Activated effector memory CD4-positive, alpha-beta T cell treated with anti-CD3 and anti-CD28 coated beads, Interleukin-2, amount 50 U/mL, for 16 hours (primary cell): ENCODE data around the gene UBE2O.

ENCODE experiments used
- DNase-seq: peaks from one replicate; pipeline ENCODE4 v3.0.0-alpha.2; 2020

Gene UBE2O

DNA sequence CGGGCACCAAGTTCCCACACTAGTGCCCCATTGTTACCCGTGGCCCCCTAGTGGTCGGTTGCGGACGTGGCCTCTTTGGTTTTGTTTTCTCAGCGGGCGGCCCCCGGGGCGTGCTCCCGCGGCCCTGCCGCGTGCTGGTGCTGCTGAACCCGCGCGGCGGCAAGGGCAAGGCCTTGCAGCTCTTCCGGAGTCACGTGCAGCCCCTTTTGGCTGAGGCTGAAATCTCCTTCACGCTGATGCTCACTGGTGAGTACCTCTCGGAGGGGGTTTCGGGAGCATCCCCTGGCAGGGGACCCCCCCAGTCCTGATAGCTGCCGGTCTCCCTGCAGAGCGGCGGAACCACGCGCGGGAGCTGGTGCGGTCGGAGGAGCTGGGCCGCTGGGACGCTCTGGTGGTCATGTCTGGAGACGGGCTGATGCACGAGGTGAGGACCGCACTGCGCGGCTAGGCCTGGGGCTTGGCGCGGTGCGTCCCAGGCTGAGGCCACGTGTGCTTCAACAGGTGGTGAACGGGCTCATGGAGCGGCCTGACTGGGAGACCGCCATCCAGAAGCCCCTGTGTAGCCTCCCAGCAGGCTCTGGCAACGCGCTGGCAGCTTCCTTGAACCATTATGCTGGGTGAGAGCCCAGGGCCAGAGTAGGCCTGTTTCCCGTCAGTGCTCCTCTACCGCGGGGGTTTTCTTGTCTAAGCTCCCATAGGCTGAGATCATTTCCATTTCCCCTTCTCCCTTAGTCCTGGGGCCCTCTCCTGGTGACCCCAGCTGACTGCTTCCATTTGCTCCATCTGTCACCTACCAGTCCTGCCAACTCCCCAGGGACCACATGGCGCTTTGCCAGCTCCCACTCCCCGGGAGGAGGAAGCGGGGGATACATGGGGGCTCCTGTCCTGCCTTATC, 66.8 kb downstream of the UBE2O start:
- peak; percentile 92 for DNase-seq

DNA sequence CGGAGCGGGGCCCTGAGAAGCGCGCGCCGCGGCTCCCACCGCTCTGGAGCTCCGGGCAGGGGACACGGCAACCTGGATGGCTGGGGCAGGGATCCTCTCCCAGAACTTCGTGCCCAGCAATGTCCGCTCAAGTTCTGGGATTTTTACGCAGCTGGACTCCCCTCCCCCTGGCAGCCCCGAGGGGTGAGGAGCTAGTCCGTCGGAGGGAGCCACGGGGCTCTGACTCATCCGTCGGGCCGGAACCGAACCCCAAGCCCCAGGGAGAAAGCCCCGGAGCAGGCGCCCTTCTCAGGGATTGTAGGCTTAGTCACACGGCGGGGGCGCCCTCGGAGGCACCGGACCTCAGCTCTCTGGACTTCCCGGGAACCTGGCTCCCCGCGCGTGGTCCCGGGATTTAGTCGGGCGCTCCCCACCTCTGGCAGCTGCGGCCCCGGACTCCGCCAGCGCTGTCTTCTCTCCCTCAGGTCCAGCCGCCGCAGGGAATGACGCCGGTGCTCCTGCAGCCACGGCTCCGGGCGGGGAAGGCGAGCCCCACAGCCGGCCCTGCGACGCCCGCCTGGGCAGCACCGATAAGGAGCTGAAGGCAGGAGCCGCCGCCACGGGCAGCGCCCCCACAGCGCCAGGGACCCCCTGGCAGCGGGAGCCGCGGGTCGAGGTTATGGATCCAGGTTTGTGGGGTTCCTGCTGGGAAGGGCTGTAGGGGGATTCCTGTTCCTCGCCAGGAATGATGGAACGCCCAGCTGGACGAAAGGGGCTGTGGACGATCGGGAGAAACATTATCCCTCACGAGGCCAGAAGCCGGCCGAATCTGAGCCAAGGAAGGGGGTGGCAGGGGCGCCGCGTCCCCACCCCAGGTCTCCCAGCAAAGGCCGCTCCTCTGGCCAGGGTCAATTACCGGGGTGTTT, 67.7 kb downstream of the UBE2O start:
- DNase-seq: peak; percentile 83

DNA sequence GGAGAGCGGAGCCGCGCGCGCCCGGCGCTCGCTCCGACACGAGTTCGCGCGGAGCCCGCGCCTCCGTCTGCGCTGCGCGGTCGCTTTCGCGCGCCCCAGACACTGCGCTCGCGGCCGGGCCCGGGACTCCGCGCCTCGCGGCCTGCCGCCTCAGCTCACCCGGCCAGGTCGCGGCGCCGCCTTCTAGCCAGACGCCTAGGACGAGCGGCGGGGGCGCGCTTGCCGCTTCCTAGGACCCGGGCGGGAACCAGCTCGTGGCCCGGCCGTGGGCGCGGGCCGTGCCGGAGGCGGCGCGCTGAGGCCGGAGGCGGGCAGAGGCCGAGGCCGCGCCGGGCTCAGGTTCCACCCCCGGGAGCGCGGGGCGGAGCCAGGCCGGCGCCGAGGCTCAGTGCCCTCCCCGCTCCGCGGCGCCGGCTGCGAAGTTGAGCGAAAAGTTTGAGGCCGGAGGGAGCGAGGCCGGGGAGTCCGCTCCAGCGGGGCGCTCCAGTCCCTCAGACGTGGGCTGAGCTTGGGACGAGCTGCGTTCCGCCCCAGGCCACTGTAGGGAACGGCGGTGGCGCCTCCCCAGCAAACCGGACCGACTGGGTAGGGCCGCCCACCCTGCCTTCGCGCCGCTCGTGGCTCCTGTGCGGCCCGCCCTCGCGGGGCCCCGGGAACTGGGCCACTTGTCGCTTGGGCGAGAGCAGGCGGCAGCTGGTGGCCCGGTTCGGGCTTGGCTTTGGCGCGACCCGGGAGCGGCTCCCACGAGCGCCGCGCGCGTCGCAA, 68.5 kb downstream of the UBE2O start, which contains the start of gene SPHK1:
Gene SPHK1, plus strand, starts transcription at position 388 of the 765 bp plus-strand sequence. CDS start 1,036 bp downstream, outside the sequence.
- peak; percentile 86 for DNase-seq

DNA sequence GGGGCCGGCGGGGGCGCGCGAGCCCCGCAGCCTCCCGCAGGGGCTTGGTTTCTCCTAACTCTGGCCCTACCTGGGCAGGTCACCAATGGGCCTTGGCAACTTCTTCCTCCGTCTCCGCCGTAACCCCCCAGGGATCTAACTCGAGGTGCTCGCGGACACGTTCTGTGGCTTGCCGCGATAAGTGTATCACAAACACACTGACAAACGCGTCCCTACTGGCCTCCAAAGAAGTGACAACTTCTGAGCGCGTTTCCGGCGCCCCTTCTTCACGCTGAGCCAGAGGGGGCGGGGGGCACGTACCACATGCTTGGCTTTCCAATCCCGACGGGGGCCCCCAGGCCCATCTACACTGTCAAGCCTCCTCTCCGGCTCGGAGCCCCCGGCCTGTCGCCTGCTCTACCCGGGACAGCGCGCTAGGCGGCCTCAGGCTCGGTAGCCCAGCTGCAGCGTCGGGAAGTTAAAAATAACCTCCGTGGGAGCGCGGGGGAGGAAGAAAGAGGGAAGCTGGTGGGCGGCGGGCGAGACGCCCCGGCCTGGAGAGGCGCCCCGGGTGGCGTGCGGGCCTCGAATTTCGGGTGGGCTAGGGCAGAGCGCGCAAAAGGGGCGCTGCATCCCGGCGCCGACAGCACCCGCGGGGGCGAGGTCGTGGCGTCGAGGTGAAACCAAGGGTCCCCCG, 69.3 kb downstream of the UBE2O start:
- peak; percentile 78 for DNase-seq

DNA sequence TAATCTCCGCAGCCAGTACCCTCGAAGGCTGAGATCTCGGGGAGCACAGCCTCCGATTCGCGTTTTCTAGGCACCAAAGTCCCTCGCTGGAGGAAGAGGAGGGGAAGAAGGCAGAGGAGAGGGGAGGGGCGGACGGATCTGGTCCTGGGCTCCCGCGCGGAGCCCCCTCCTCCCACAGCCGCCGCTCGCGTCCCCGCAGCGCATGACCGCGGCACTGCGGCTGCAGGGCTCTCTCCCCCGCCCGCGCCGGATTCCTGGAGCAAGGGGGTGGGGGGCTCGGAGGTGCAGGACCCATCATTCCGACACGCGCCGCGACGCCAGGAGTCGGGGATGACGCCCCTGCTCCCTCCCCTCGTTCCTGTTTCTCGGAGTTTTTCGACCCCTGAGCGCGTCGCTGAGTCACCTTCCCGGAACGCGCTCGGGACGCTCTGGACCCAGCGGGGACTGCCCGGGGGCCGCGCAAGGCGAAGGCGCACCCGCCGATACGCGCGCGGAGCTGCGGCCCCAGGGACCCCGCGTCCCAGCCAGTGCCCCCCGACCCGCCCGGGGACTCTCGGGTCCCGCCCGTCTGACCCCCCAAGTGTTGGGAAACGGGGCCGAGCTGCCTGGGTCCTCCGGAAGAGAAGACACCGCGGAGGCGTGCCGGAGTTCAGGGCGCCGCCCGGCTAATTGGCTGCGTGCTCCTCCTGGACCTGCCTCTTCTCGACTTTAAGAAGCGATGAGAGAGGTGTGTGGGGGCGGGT, 70.0 kb downstream of the UBE2O start:
- peak; percentile 86 for DNase-seq

DNA sequence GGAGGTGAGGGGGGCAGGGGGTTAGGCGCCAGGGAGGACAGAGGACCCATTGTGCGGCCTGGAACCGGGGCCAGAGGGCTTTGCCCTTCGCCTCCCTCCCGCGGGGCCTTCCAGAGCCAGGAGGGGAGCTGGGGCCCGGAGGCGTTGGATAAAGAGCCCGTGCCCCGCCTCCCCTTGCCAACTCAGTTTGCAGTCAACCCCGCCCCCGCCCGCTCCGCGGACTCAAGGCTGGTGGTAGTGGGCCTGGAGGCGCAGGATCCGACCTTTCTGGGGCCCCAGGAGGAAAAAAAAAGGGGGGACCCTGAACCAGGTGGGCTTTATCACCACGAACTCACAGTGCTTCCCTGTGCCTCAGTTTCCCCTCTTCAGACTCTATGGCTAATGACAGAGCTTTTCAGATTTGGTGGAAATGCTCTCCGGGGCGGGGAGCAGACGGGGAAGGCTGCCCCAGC, 70.6 kb downstream of the UBE2O start:
- no peak for DNase-seq

DNA sequence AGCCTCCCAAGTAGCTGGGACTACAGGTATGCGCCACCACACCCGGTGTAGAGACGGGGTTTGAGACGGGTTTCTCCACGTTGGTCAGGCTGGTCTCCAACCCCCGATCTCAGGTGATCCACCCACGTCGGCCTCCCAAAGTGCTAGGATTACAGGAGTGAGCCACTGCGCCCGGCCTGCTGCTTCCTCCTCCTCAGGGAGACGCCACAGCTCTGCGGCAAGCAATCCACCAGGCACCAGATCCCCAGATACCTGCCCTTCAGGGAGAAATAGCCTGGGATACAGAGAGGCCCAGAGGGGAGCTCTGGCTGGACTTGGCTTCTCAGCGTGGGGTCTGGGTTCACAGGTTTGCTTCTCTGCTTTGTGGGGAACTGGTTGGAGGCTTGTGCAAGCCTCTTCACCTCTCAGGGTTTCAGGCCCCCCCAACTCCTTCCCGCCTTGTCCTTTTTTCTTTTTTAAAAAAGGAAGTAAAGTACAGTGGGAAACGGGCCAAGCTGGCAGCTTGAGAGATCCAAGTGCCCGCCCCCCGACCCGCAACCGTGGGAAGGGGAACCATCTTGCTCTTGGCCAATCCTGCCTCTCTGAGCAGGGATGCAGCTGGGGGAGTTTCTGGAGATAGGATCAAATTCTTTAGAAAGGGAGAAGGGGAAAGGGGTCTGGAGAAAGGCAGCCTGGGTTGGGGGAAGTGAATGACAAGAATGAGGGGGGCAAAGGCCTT, 71.2 kb downstream of the UBE2O start:
- no peak for DNase-seq

DNA sequence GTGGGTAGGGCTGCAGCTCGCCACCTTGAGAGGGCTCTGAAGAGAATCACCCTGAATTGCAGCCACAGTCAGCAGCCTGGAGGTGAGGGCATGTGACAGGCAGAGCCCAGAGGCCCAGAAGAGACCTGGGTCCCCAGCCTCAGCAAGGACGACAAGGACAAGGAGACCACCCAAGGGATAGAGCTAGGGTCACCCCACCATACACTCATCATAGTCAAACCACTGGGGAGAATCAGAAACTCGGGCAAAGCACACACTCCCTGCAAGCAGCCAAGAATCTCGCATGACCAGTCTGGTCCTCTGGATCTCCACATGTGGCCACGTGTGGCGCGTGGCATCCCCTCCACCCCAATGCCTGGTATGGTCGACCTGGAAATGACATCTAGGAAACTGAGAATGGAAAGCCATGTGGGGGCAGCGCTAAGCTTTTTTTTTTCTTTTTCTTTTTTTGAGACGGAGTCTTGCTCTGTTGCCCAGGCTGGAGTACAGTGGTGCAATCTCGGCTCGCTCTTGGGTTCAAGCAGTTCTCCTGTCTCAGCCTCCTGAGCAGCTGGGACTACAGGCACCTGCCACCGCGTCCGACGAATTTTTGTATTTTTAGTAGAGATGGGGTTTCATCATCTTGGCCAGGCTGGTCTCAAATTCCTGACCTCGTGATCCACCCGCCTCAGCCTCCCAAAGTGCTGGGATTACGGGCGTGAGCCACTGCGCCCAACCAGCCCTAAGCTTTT, 73.1 kb downstream of the UBE2O start:
- no peak for DNase-seq

DNA sequence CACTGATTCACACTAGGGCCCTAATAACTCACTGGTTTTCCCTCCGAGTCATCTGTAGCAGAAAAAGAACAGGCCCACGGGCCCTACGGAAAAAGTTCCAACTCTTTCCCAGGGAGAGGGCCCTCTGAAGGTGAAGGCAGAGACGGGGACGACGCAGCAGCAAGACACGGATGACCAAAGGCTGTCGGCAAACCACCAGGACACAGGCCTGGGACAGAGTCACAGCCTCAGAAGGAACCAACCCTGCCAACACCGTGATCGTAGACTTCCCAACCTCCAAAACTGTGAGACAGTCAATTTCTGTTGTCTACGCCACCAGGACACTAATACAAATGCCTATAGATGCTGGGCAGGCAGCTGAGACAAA, 73.7 kb downstream of the UBE2O start:
- no peak for DNase-seq

DNA sequence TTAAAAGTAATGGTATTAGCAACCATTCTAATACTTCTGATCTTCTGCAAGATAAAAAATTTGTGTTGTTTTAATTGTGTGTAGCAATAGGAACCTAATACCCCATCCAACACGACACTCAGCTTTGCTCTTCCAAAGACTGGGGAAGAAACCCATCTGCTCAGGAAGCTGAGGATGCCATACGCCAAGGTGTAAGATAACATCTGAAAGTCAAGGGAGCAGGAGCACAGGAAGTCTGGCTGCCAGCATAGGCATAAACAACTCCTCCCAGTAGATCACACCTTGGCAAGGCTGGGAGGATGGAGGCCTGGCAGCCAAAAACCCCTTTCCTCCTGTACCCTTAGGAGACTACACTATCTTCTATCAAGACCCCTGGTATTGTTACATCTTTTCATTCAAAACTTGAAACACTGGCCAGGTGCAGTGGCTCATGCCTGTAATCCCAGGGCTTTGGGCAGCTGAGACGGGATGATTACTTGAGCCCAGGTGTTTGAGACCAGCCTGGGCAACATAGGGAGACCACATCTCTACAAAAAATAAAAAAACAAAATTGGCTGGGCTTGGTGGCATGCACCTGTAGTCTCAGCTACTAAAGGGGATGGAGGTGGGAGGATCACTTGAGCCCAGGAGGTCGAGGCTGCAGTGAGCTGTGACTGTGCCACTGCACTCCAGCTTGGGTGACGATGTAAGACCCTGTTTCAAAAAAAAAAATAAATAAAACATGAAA, 74.2 kb downstream of the UBE2O start:
- DNase-seq: no peak

DNA sequence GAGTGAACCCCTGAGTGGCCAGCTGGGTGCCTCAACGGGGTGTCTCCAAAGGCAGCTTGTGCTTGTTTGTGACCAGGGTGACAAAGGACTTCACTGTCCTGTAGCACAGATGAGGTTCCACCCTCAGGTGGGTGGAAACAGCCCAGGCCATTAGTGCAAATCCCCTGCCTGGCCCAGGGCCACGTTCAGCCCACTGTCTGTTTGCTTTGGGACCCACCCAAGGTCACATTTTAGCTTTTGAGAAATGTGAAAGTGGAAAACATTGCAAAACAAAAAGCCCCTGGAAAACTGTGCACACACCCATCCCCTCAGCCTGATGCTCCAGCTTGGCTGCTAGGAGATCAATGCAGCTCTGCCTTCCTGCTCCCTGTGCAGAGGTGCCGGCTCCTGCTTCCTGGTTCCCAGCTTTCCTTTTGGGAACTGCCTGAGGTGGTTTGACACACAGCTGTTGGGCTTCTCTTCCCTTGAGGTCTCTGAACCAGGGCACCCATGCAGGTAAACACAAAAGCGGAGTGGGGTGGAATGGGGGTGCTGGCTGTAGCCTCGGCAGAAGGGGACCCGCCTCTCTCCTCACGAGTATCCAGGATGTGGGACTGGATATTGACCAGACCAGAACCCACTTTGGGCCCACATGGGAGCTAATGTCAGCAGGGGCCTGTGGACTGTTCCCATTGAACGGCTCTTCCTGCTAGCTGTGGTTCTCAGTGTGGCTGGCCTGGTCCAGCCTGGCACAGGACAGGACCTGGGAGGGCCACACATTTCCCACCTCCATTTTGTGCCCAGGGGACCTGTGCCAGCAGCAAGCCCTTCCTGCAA, 76.4 kb downstream of the UBE2O start:
- no peak for DNase-seq

DNA sequence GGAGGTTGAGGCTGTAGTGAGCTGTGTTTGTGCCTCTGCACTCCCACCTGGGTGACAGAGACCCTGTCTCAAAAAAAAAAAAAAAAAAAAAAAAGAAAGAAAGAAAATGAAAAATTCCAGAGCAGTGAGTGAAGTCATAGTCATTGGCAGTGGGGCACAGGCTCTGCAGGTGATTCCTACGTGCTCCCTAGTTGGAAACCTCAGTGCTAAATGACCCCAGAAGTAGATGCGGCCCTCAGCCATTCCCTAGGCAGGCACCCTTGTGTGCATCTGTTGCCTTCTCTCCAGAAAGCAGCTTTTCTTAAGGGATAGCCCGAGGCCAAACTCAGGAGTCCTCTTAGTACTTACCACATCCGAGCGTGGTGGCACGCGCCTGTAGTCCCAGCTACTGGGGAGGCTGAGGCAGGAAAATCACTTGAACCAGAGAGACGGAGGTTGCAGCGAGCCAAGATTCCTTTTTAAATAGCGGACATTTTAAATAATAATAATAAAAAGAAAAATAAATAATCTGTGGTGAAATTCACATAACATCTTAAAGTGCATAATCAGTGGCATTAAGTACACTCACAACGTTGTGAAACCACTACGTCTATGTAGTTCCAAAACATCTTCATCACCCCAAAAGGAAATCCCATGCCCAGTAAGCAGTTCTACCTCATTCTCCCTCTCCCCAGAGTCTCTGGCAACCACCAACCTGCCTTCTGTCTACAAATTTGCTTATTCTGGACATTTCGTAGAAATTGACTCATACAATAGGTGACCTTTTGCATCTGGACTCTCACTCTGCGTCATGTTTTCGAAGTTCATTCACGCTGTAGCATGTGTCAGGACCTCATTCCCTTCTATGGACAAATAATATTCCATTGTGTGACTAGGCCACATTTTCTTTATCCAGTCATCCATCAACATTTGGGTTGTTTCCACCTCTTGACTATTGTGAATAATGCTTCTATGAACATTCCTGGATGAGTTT, 81.0 kb downstream of the UBE2O start:
- DNase-seq: no peak

DNA sequence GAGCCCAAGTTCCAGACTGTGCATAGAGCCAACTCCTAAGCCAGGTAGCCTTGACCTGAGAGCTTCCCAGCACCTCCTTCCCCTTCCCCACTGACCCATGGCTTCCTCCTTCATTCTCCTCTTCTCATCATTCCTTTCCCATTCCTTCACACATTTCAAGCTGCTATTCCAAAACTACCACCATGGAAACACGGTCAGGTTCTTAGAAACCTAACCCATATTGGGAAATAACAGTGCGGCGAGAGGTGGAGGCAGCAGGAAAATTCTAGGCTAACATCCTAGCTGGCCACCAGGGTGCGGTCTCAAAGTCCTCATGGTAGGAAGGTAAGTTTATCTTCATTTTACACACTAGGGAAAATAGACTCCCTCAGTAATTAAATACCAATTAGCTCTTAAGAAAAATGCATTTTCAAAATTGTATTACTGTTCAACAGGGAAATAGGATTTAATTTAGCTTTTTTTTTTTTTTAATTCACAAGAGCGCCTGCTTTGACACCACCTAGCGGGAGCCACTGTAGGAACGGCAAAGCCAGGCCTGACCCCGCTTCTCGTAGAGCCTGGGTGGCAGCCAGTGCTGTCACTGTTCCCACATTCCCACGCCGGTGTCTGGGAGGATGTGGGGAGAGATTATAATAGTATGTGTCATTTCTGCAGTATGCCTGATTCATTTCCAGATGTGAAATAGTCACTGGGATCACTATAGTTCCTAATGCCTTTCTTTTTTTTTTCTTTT, 82.5 kb downstream of the UBE2O start:
- DNase-seq: no peak

DNA sequence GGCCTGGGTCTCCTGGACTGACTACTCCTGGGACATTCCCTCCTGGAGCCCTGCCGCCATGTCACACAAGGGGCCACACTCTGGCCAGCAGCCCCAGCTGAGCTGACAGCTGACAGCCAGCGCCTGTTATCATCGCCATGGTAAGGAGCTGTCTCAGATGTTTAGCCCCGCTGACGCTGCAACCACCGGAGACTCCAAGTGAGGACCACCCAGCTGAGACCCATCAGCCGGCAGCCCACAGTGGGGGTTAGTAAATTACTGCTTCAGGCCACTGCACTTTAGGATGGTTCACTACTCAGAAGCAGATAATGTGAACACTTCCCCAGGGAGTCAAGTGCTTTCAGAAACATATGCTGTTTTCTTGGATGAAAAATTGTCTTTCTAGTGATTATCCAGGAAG, 83.1 kb downstream of the UBE2O start:
- no peak for DNase-seq

DNA sequence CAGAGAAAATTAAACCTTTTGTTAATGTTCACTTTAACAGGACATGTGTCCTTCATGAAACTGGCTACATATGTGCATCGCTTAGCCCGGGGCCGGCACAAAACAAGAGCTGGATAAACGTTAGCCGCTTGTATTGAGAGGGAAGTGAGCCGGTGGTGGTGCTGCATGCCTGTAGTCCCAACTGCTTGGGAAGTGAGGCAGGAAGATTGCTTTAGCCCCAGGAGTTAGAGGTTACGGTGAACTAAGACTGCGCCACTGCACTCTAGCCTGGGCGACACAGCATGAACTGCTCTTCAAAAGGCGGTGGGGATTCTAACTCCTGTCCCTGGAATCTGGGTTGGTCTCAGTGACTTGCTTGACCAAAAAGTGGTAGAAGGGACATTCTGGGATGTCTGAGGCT, 83.6 kb downstream of the UBE2O start:
- no peak for DNase-seq

DNA sequence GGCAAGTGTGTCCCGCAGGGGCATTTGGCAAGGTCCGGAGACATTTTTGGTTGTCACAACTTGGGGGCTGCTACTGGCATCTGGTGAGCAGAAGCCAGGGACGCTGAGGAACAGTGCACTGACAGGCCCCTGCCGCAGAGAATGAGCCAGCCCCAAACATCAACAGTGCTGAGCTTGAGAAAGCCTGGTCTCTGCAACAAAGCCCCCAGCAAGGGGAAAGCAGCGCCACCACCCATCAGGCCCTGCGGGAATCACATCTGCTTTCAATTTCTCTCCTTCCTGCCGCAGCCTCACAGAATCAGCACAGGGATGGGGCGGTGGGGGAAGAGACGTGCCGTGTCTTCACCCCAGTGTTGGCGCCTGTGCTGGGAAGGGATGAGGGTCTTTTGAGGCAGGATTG, 84.4 kb downstream of the UBE2O start:
- no peak for DNase-seq

DNA sequence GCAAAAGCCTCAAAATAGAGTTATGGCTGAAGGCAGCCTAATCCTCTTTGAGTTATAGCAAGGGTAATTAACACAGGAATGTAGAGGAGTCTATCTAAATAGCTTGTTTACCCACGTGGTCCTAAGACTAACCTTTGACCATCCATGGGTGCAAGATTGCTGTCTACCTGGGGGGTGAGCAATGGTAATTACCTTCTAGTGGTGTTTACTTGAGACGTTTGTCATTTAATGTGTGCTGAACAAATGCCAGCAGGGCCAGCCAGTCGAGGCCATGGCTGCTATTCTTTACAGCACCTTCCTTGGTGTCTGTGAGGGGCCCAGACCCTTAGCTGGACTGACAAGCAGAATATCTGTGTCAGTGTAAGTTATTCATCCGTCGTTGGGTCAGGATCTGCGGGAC, 85.3 kb downstream of the UBE2O start:
- no peak for DNase-seq
